GM12875 (cell line): ENCODE measurements around the gene ARSB.

Source experiments
- H3K4me3 ChIP-seq: one replicate; pipeline ENCODE4 v1.5.1; 2011; ENCODE audit warnings: low read depth, low read length, control low read depth
- TF ChIP-seq, protein P1 (sequence below): IDR thresholded peaks from 2 replicates; pipeline ENCODE4 v1.5.1; 2011; ENCODE audit warnings: low read depth, mild to moderate bottlenecking, control low read depth, inconsistent platforms, low read length, moderate library complexity, borderline replicate concordance; ENCODE audit not compliant: insufficient read depth

The ARSB gene

GRCh38 chr5:78811866-78812265, 173.2 kb downstream of the ARSB start:
- H3K4me3 ChIP-seq = no peak overlapping the region
- TF ChIP-seq, protein P1, sequence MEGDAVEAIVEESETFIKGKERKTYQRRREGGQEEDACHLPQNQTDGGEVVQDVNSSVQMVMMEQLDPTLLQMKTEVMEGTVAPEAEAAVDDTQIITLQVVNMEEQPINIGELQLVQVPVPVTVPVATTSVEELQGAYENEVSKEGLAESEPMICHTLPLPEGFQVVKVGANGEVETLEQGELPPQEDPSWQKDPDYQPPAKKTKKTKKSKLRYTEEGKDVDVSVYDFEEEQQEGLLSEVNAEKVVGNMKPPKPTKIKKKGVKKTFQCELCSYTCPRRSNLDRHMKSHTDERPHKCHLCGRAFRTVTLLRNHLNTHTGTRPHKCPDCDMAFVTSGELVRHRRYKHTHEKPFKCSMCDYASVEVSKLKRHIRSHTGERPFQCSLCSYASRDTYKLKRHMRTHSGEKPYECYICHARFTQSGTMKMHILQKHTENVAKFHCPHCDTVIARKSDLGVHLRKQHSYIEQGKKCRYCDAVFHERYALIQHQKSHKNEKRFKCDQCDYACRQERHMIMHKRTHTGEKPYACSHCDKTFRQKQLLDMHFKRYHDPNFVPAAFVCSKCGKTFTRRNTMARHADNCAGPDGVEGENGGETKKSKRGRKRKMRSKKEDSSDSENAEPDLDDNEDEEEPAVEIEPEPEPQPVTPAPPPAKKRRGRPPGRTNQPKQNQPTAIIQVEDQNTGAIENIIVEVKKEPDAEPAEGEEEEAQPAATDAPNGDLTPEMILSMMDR = no peak

- H3K4me3 ChIP-seq = no peak overlapping the region
- TF ChIP-seq, protein P1 = no peak
Measured at GRCh38 chr5:78811121-78811817, 173.8 kb downstream of the ARSB start.

DNA sequence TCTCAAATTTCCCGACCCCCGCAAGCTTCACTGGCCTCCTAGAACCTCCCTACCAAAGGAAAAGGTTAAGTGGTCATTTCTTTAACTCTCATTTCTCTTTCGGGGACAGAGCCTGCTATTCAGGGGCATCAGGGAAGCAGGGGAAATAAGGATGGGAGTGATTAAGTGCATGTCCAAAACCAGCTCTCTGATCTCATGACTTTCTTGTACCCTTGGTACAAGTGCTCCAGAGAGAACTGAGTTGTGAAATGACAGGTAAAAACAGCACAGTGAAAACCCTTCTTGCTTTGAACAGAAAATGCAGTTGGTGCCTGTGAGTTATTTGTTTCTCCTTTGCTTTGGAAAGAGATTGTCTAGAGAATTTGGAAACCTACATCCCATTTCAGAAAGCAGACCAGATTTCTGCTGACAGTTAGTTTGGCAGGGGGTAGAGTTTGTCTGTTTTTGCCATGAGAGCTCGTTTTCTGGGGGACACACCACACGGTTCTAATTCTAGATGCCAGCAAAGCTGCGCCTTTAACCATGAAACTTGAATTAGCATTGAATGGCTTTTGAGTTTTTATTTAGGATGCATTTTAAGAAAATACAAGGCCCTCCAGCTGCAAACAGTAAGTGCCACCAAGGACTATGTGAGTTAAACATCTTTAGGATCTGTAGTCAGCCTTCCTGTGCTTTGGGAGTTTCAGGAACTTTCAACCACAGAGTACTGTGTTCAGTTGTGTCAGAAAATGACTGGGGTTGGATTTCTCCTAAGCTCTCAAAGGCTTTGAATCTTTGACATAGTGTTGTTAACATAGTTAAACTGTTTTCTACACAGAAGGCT, 174.8 kb downstream of the ARSB start:
- TF ChIP-seq, protein P1 = no peak
- no peak overlapping the region for H3K4me3 ChIP-seq

DNA sequence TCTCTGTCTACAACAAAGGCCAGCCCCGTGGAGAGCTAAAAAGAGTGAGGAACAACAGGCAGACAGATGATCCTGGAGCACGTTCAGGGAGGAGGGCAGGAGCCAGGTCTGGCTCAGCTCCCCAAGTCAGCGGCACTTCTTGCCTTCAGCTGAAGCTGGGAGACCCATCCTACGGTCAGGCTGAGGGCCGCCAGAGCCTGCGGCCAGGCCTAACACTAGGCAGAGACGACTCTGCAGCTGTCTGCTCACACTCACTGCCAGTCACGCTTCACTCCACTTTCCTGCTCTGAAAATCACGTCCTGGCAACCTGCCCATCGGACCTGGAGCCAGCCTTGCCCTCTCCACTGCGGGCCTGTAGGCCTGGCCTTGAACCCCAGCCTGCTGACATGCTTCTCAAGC, 175.7 kb downstream of the ARSB start:
- TF ChIP-seq, protein P1 = no peak

DNA sequence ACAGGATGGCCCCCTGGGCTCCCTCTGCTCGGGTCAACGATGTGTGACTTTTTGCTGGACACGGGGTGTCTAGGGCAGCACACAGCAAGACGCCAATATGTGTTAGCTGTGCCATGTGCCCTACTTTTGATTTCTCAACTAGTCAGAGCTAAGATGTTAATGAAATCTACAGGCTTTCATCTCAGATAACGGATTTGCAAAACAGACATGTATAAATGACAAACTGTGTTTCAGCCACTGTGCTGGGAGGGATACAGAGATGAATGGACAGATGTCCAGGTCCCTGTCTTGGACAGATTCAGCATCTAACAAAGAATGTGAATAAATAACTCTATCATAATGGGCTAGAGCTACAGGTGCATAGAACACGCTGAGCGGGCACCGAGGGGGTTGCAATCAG, 176.3 kb downstream of the ARSB start:
- H3K4me3 ChIP-seq = no peak overlapping the region
- TF ChIP-seq, protein P1 = no peak

More for the DNA sequence above, 175.7 kb downstream of the ARSB start:
- H3K4me3 ChIP-seq = no peak overlapping the region

DNA sequence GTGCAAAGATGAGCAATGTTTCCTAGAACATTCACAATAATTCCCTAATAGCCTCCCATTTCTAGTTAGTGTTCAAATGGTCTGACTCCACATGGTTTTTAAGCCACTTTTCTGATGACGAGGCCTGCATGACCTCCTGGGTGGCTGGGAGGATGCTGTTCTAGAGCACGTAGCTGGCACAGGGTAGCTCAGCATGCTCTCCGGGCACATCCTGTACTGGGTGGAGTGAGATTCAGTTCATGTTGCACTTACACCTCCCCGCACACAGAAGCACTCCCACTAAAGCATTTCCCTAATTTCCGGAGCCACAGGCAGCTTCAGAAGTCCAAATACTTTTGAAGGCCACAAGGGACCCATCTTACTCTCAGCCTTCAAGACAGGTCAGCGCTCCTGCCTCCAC, 176.7 kb downstream of the ARSB start:
- TF ChIP-seq, protein P1 = no peak
- H3K4me3 ChIP-seq = no peak overlapping the region
